Prostate gland (tissue), 2 donors: ENCODE measurements around the gene PER1.

ENCODE experiments used
- POLR2A ChIP-seq: fragments of 450-650 bp; IDR thresholded peaks from one replicate; pipeline ENCODE4 v1.6.1; 2016; ENCODE audit warnings: antibody characterized with exemption, mild to moderate bottlenecking
- TF ChIP-seq, protein P1 (sequence below), 4 experiments: fragments of 200-600 bp in 2 of 4; fragments of 450-650 bp in 2 of 4; sonication (generic) in 2 of 4; IDR thresholded peaks; 1 replicate in 3 of 4; 2 replicates in 1 of 4; pipeline ENCODE4 v1.5.1; 2016 to 2019; ENCODE audit warnings: antibody characterized with exemption in 4 of 4, mild to moderate bottlenecking in 2 of 4, moderate library complexity in 2 of 4

DNA sequence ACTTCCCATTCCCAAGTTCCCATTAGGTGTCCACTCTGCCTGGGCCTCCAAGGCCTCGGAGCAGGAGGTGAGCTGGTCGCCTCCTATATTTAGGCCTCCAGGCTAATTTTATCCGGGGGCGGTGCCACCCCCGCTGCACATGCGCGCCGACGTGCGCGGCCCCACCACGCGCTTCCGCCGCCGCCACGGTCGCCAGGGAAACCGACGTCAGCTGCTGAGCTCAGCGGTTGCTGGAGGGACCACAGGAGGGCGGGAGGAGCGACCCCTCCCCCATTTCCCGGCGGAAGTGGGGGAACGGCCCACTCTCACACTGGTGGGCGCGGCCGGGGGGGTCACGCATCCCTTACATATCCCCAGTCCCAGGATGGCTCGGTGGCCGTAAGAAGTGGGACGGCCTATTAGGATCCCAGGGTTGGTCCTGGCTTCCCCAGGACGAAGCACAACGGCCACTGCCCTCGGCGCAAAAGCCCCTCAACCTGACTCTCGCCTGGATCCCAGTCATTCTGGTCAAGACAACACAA, 1.0 kb downstream of the PER1 start:
- TF ChIP-seq, protein P1, sequence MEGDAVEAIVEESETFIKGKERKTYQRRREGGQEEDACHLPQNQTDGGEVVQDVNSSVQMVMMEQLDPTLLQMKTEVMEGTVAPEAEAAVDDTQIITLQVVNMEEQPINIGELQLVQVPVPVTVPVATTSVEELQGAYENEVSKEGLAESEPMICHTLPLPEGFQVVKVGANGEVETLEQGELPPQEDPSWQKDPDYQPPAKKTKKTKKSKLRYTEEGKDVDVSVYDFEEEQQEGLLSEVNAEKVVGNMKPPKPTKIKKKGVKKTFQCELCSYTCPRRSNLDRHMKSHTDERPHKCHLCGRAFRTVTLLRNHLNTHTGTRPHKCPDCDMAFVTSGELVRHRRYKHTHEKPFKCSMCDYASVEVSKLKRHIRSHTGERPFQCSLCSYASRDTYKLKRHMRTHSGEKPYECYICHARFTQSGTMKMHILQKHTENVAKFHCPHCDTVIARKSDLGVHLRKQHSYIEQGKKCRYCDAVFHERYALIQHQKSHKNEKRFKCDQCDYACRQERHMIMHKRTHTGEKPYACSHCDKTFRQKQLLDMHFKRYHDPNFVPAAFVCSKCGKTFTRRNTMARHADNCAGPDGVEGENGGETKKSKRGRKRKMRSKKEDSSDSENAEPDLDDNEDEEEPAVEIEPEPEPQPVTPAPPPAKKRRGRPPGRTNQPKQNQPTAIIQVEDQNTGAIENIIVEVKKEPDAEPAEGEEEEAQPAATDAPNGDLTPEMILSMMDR (IDR thresholded peaks at IDR 0.05): peak in 1 of 4 experiments; percentile 33
- peak; percentile 55 for TF ChIP-seq POLR2A
